C4-2B (cell line): ENCODE results near the gene ATP2B3.

Source experiments
- H3K27ac ChIP-seq: fragments of 450-650 bp; 2 replicates; pipeline ENCODE4 v1.5.1; 2017
- ZFX ChIP-seq: fragments of 450-650 bp; IDR thresholded peaks from 2 replicates; pipeline ENCODE4 v1.6.1; 2017
- TF ChIP-seq, protein P1 (sequence below): fragments of 450-650 bp; conservative IDR thresholded peaks from 2 replicates; pipeline ENCODE4 v1.5.1; 2017; ENCODE audit warnings: mild to moderate bottlenecking

ATP2B3 gene

DNA sequence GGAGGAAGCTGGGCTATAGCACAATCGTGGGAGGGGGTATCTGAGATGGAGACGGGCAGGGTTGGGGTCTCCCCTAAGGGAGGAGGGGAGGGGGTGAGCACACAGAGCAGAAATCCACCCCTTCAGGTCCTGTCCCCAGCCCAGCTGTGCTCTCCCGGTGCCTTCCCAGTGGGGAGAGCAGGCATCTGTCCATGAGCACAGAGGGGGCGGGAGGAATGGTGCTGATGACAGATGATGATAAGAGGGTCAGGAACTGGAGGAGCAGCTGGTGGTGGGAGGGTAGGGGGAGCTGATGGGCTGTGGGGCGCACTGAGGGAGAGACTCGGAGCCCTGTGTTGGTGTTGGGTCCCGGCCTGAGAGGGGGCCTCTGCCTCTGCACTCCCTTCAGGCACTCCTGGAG is 8.6 kb downstream of the ATP2B3 start:
- no peak overlapping the region for H3K27ac ChIP-seq
- TF ChIP-seq, protein P1, sequence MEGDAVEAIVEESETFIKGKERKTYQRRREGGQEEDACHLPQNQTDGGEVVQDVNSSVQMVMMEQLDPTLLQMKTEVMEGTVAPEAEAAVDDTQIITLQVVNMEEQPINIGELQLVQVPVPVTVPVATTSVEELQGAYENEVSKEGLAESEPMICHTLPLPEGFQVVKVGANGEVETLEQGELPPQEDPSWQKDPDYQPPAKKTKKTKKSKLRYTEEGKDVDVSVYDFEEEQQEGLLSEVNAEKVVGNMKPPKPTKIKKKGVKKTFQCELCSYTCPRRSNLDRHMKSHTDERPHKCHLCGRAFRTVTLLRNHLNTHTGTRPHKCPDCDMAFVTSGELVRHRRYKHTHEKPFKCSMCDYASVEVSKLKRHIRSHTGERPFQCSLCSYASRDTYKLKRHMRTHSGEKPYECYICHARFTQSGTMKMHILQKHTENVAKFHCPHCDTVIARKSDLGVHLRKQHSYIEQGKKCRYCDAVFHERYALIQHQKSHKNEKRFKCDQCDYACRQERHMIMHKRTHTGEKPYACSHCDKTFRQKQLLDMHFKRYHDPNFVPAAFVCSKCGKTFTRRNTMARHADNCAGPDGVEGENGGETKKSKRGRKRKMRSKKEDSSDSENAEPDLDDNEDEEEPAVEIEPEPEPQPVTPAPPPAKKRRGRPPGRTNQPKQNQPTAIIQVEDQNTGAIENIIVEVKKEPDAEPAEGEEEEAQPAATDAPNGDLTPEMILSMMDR = no peak
- no peak for TF ChIP-seq ZFX

GRCh38 chrX:153526801-153527200 is 9.4 kb downstream of the ATP2B3 start:
- no peak overlapping the region for H3K27ac ChIP-seq

GRCh38 chrX:153527208-153527607 is 9.8 kb downstream of the ATP2B3 start:
- H3K27ac ChIP-seq = no peak overlapping the region
- TF ChIP-seq ZFX = no peak
- TF ChIP-seq, protein P1 = no peak

More at GRCh38 chrX:153526801-153527200, 9.4 kb downstream of the ATP2B3 start:
- TF ChIP-seq, protein P1 = no peak
- TF ChIP-seq ZFX = no peak

- no peak overlapping the region for H3K27ac ChIP-seq
- TF ChIP-seq ZFX = no peak
- TF ChIP-seq, protein P1 = no peak
Observed at GRCh38 chrX:153530411-153531129, 13.1 kb downstream of the ATP2B3 start.

GRCh38 chrX:153533091-153533490 is 15.6 kb downstream of the ATP2B3 start:
- TF ChIP-seq, protein P1 = no peak
- no peak for TF ChIP-seq ZFX
- no peak overlapping the region for H3K27ac ChIP-seq

- no peak for TF ChIP-seq ZFX
- TF ChIP-seq, protein P1 = no peak
Observed at GRCh38 chrX:153537080-153537479, 19.6 kb downstream of the ATP2B3 start.

GRCh38 chrX:153537526-153538295 is 20.3 kb downstream of the ATP2B3 start:
- no peak for TF ChIP-seq ZFX
- TF ChIP-seq, protein P1 = no peak
- no peak overlapping the region for H3K27ac ChIP-seq

More at GRCh38 chrX:153537080-153537479, 19.6 kb downstream of the ATP2B3 start:
- H3K27ac ChIP-seq = no peak overlapping the region
